Measurements from ENCODE around the gene ZBTB24.

The ZBTB24 gene

GRCh38 chr6:109449064-109449794, 33.8 kb downstream of the ZBTB24 start:
- no peak for DNase-seq

- DNase-seq, result no peak
These were observed 34.4 kb downstream of the ZBTB24 start for GRCh38 chr6:109448615-109449014.

- no peak for DNase-seq
These were observed 35.0 kb downstream of the ZBTB24 start for GRCh38 chr6:109447878-109448555.

GRCh38 chr6:109447087-109447486, 35.9 kb downstream of the ZBTB24 start:
- no peak for DNase-seq

- no peak for DNase-seq
These were observed 36.5 kb downstream of the ZBTB24 start for GRCh38 chr6:109446541-109446940.

- DNase-seq, result no peak
These were observed 36.9 kb downstream of the ZBTB24 start for GRCh38 chr6:109446072-109446471.

GRCh38 chr6:109445382-109445781, 37.6 kb downstream of the ZBTB24 start:
- DNase-seq, result no peak

- DNase-seq, result no peak
These were observed 39.5 kb downstream of the ZBTB24 start for GRCh38 chr6:109443425-109443950.

- no peak for DNase-seq
These were observed 40.6 kb downstream of the ZBTB24 start for GRCh38 chr6:109442393-109442924.

GRCh38 chr6:109441069-109441816, 41.8 kb downstream of the ZBTB24 start:
- DNase-seq, result no peak

- peak; percentile 65 for DNase-seq
These were observed 42.5 kb downstream of the ZBTB24 start, which contains the start of the genes PPIL6 and SMPD2 for GRCh38 chr6:109440331-109441068. Gene PPIL6, minus strand, starts transcription at chr6:109440628. Its CDS starts 38 bp downstream, at chr6:109440590. Gene SMPD2, plus strand, starts transcription at chr6:109440724. Its CDS starts 398 bp downstream, at chr6:109441122.

- no peak for DNase-seq
These were observed 47.0 kb downstream of the ZBTB24 start for GRCh38 chr6:109436041-109436440.

GRCh38 chr6:109434456-109434855, 48.6 kb downstream of the ZBTB24 start:
- DNase-seq, result no peak

GRCh38 chr6:109429496-109429895, 53.5 kb downstream of the ZBTB24 start:
- no peak for DNase-seq

GRCh38 chr6:109428889-109429477, 54.0 kb downstream of the ZBTB24 start:
- DNase-seq, result no peak

GRCh38 chr6:109424946-109425345, 58.1 kb downstream of the ZBTB24 start:
- no peak for DNase-seq

- no peak for DNase-seq
These were observed 61.8 kb downstream of the ZBTB24 start for GRCh38 chr6:109421184-109421583.

- DNase-seq, result no peak
These were observed 62.3 kb downstream of the ZBTB24 start for GRCh38 chr6:109420751-109421150.

GRCh38 chr6:109417646-109418045, 65.4 kb downstream of the ZBTB24 start:
- no peak for DNase-seq
